ENCODE data around the gene P2RX1.

Gene P2RX1

GRCh38 chr17:3913531-3914311, 2.5 kb downstream of the P2RX1 start:
- no peak for DNase-seq (ENCODE audit: extremely low read depth, low read depth)
- no peak overlapping the region for H3K4me3 ChIP-seq (replicated peaks; ENCODE audit: low read depth, low read length)
- TF ChIP-seq CTCF (IDR thresholded peaks at IDR 0.05; ENCODE audit: low read depth, low read length, missing control alignments) = peak; percentile 98

GRCh38 chr17:3912827-3913226, 3.4 kb downstream of the P2RX1 start:
- DNase-seq (ENCODE audit: extremely low read depth, low read depth) = no peak
- H3K4me3 ChIP-seq (replicated peaks; ENCODE audit: low read depth, low read length) = no peak overlapping the region
- TF ChIP-seq CTCF (IDR thresholded peaks at IDR 0.05; ENCODE audit: low read depth, low read length, missing control alignments) = no peak

- DNase-seq (ENCODE audit: extremely low read depth, low read depth) = no peak
- no peak for TF ChIP-seq CTCF (IDR thresholded peaks at IDR 0.05; ENCODE audit: low read depth, low read length, missing control alignments)
- H3K4me3 ChIP-seq (replicated peaks; ENCODE audit: low read depth, low read length) = no peak overlapping the region
Measured at GRCh38 chr17:3911271-3912053, 4.8 kb downstream of the P2RX1 start.

- DNase-seq (ENCODE audit: extremely low read depth, low read depth) = no peak
- TF ChIP-seq CTCF (IDR thresholded peaks at IDR 0.05; ENCODE audit: low read depth, low read length, missing control alignments) = no peak
- no peak overlapping the region for H3K4me3 ChIP-seq (replicated peaks; ENCODE audit: low read depth, low read length)
Measured at GRCh38 chr17:3910420-3911270, 5.6 kb downstream of the P2RX1 start.

- no peak for DNase-seq (ENCODE audit: extremely low read depth, low read depth)
- H3K4me3 ChIP-seq (replicated peaks; ENCODE audit: low read depth, low read length) = no peak overlapping the region
- no peak for TF ChIP-seq CTCF (IDR thresholded peaks at IDR 0.05; ENCODE audit: low read depth, low read length, missing control alignments)
Measured at GRCh38 chr17:3909257-3909656, 7.0 kb downstream of the P2RX1 start.

GRCh38 chr17:3907483-3908216, 8.6 kb downstream of the P2RX1 start:
- DNase-seq (ENCODE audit: extremely low read depth, low read depth) = no peak
- H3K4me3 ChIP-seq (replicated peaks; ENCODE audit: low read depth, low read length) = no peak overlapping the region
- peak; percentile 25 for TF ChIP-seq CTCF (IDR thresholded peaks at IDR 0.05; ENCODE audit: low read depth, low read length, missing control alignments)
